H1 (cell line): Measurements from ENCODE around the gene NDUFB10. TPM values are rescaled to one million over a fixed set of nuclear protein-coding genes. Genes with fewer than 3 reads are reported as not detected.
A peak's percentile ranks its signal among the peaks of the same experiment; 100 is the strongest.

ENCODE experiments used
- CTCF ChIA-PET: fragments of 300-600 bp; sonication (Branson Sonifier 250); formaldehyde crosslinking; loops from one replicate; lab custom pipeline; 2021; ENCODE audit not compliant: partially characterized antibody; lab: Charles Lee
- POLR2A ChIA-PET: fragments of 300-600 bp; sonication (Branson Sonifier 250); formaldehyde crosslinking; loops from one replicate; lab custom pipeline; 2021; ENCODE audit warnings: inconsistent platforms; ENCODE audit not compliant: partially characterized antibody; lab: Charles Lee
- DNase-seq, 2 experiments: peaks; one replicate each; pipeline versions ENCODE4 v3.0.0 to v3.0.0-alpha.2; 2010 to 2022; ENCODE audit warnings: low spot score in 2 of 2, low read depth in 1 of 2, mixed read lengths in 1 of 2
- FAIRE-seq: peaks from 2 replicates; lab custom pipeline; 2011; peaks lifted over from hg19 to GRCh38; lab: Jason Lieb, UNC
- H2AFZ ChIP-seq: 2 replicates; pipeline ENCODE4 v1.8.1; 2012; ENCODE audit warnings: low read length, inconsistent platforms
- H2AK5ac ChIP-seq: 2 replicates; pipeline ENCODE4 v1.6.1; 2013; ENCODE audit warnings: low read depth, low read length
- H2BK120ac ChIP-seq: replicated peaks from 2 replicates; pipeline ENCODE3; 2013; ENCODE audit warnings: low read depth, low read length, inconsistent platforms
- H2BK12ac ChIP-seq: 2 replicates; pipeline ENCODE4 v1.6.1; 2013; ENCODE audit warnings: low read depth, low read length
- H2BK15ac ChIP-seq: 2 replicates; pipeline ENCODE4 v1.6.1; 2013; ENCODE audit warnings: low read length
- H2BK20ac ChIP-seq: 2 replicates; pipeline ENCODE4 v1.6.1; 2013; ENCODE audit warnings: low read length
- H2BK5ac ChIP-seq: 2 replicates; pipeline ENCODE4 v1.6.1; 2013; ENCODE audit warnings: low read depth, low read length
- H3K14ac ChIP-seq: 2 replicates; pipeline ENCODE4 v1.6.1; 2013; ENCODE audit warnings: inconsistent platforms; ENCODE audit not compliant: insufficient read length
- H3K18ac ChIP-seq: 2 replicates; pipeline ENCODE4 v1.6.1; 2013; ENCODE audit warnings: low read length; ENCODE audit errors: extremely low read depth
- H3K23ac ChIP-seq: 2 replicates; pipeline ENCODE4 v1.6.1; 2013; ENCODE audit warnings: inconsistent platforms; ENCODE audit not compliant: insufficient read length
- H3K23me2 ChIP-seq: 2 replicates; pipeline ENCODE4 v1.6.1; 2013; ENCODE audit warnings: low read depth, low read length
- H3K27ac ChIP-seq: 2 replicates; pipeline ENCODE4 v1.6.1; 2011; ENCODE audit warnings: low read depth, low read length, inconsistent platforms
- H3K27me3 ChIP-seq, 4 experiments: replicated peaks in 1 of 4; 1 replicate in 1 of 4; 2 replicates in 3 of 4; pipeline versions ENCODE4 v1.6.1 to v1.8.1; 2011 to 2013; ENCODE audit warnings: low read length in 3 of 4, mild to moderate bottlenecking in 3 of 4, inconsistent platforms in 2 of 4, mixed read lengths in 2 of 4, moderate library complexity in 1 of 4; ENCODE audit not compliant: control insufficient read depth in 3 of 4, insufficient read depth in 3 of 4; ENCODE audit errors: extremely low read depth in 1 of 4
- H3K36me3 ChIP-seq, 4 experiments: 2 replicates each; pipeline versions ENCODE4 v1.6.1 to v1.8.1; 2011 to 2013; ENCODE audit warnings: mild to moderate bottlenecking in 4 of 4, low read length in 3 of 4, moderate library complexity in 2 of 4, control low read depth in 1 of 4, inconsistent platforms in 1 of 4; ENCODE audit not compliant: insufficient read depth in 4 of 4, control insufficient read depth in 2 of 4
- H3K4ac ChIP-seq: replicated peaks from 2 replicates; pipeline ENCODE3; 2013; ENCODE audit warnings: low read length, low read depth, mixed read lengths, inconsistent platforms; ENCODE audit not compliant: insufficient read length
- H3K4me1 ChIP-seq, 4 experiments: replicated peaks in 1 of 4; 1 replicate in 1 of 4; 2 replicates in 3 of 4; pipeline versions ENCODE4 v1.6.1 to v1.8.1; 2011 to 2013; ENCODE audit warnings: low read length in 3 of 4, inconsistent platforms in 2 of 4, mixed read lengths in 1 of 4; ENCODE audit not compliant: insufficient read depth in 4 of 4, control insufficient read depth in 3 of 4
- H3K4me2 ChIP-seq, 2 experiments: 2 replicates each; pipeline versions ENCODE4 v1.6.1 to v1.8.1; 2011 to 2013; ENCODE audit warnings: low read depth in 2 of 2, low read length in 2 of 2, control low read depth in 1 of 2, inconsistent platforms in 1 of 2, mild to moderate bottlenecking in 1 of 2; ENCODE audit not compliant: insufficient read depth in 1 of 2
- H3K4me3 ChIP-seq, 4 experiments: fragments of 200-600, 300-600 bp in 1 of 4; sonication (generic), shearing (Covaris generic), sonication (Bioruptor Twin) in 1 of 4; 2 replicates each; pipeline versions ENCODE4 v1.5.1 to v1.8.1; 2011 to 2016; ENCODE audit warnings: low read length in 4 of 4, low read depth in 3 of 4, control low read depth in 2 of 4, inconsistent platforms in 2 of 4, mild to moderate bottlenecking in 2 of 4, mixed read lengths in 1 of 4, moderate library complexity in 1 of 4; ENCODE audit not compliant: insufficient read depth in 2 of 4; ENCODE audit errors: extremely low read depth in 1 of 4
- H3K56ac ChIP-seq: replicated peaks from 2 replicates; pipeline ENCODE3; 2013; ENCODE audit warnings: low read depth, mild to moderate bottlenecking, mixed read lengths, low read length, inconsistent platforms; ENCODE audit not compliant: insufficient read length
- H3K79me1 ChIP-seq: 2 replicates; pipeline ENCODE4 v1.6.1; 2013; ENCODE audit warnings: low read depth, low read length, control low read depth
- H3K79me2 ChIP-seq, 2 experiments: 2 replicates each; pipeline versions ENCODE4 v1.6.1 to v1.8.1; 2012 to 2013; ENCODE audit warnings: low read length in 2 of 2, mild to moderate bottlenecking in 2 of 2, inconsistent platforms in 1 of 2; ENCODE audit not compliant: insufficient read depth in 2 of 2, control insufficient read depth in 1 of 2
- H3K9ac ChIP-seq, 4 experiments: replicated peaks in 1 of 4; 1 replicate in 1 of 4; 2 replicates in 3 of 4; pipeline versions ENCODE4 v1.6.1 to v1.8.1; 2011 to 2013; ENCODE audit warnings: low read depth in 3 of 4, low read length in 3 of 4, control low read depth in 2 of 4, mild to moderate bottlenecking in 2 of 4, moderate library complexity in 2 of 4, inconsistent platforms in 1 of 4; ENCODE audit errors: extremely low read depth in 1 of 4
- H3K9me3 ChIP-seq, 2 experiments: 2 replicates each; pipeline versions ENCODE4 v1.6.1 to v1.8.1; 2012 to 2013; ENCODE audit warnings: mild to moderate bottlenecking in 2 of 2, moderate library complexity in 2 of 2, control low read depth in 1 of 2, inconsistent platforms in 1 of 2, low read depth in 1 of 2, low read length in 1 of 2, mixed read lengths in 1 of 2; ENCODE audit not compliant: insufficient read depth in 2 of 2
- H4K20me1 ChIP-seq, 2 experiments: replicated peaks in 1 of 2; 2 replicates each; pipeline versions ENCODE3 to v1.8.1; 2011 to 2013; ENCODE audit warnings: inconsistent platforms in 2 of 2, low read length in 2 of 2, mild to moderate bottlenecking in 1 of 2; ENCODE audit not compliant: insufficient read depth in 2 of 2, control insufficient read depth in 1 of 2
- H4K5ac ChIP-seq: 2 replicates; pipeline ENCODE4 v1.6.1; 2013; ENCODE audit warnings: low read length, low read depth, mixed read lengths, inconsistent platforms; ENCODE audit not compliant: insufficient read length
- H4K8ac ChIP-seq: 2 replicates; pipeline ENCODE4 v1.8.0; 2013; ENCODE audit warnings: mild to moderate bottlenecking, moderate library complexity, low read length, inconsistent platforms; ENCODE audit not compliant: insufficient read depth; ENCODE audit errors: extremely low read depth
- H4K91ac ChIP-seq: replicated peaks from 2 replicates; pipeline ENCODE3; 2013; ENCODE audit warnings: low read length, mixed read lengths, inconsistent platforms; ENCODE audit not compliant: insufficient read length
- FOSL1 ChIP-seq: IDR thresholded peaks from 2 replicates; pipeline ENCODE4 v1.6.1; 2011; ENCODE audit warnings: mild to moderate bottlenecking, low read depth, low read length, moderate library complexity; ENCODE audit not compliant: insufficient read depth
- SIRT6 ChIP-seq: IDR thresholded peaks from one replicate; pipeline ENCODE4 v1.7.1; 2012; ENCODE audit warnings: low read length, inconsistent platforms
- SP4 ChIP-seq: IDR thresholded peaks from 2 replicates; pipeline ENCODE4 v1.6.1; 2012; ENCODE audit warnings: low read length, inconsistent platforms
- SRF ChIP-seq: IDR thresholded peaks from 2 replicates; pipeline ENCODE4 v1.6.1; 2011; ENCODE audit warnings: mild to moderate bottlenecking, low read depth, low read length, moderate library complexity
- WGBS, 2 experiments: shearing (Covaris generic) in 1 of 2; methylation state at CpG; one replicate each; pipeline versions ENCODE4 v1.1.6 to v1.1.7; 2013 to 2015; ENCODE audit warnings: low lambda C conversion rate in 2 of 2, mixed read lengths in 2 of 2, inconsistent platforms in 1 of 2, low coverage in 1 of 2, missing lambda C conversion rate in 1 of 2; ENCODE audit not compliant: insufficient replicate concordance in 2 of 2, insufficient coverage in 1 of 2, insufficient read length in 1 of 2; ENCODE audit errors: extremely low coverage in 1 of 2, missing lambda C conversion rate in 1 of 2; 5-methylcytosine and 5-hydroxymethylcytosine counted together
- polyA plus RNA-seq, 7 experiments: library from polyadenylated mRNA; depleted of rRNA in 3 of 7; stranded (reverse) in 5 of 7; unstranded in 2 of 7; fragments of >200 nt in 5 of 7; fragments of 200-250 nt in 2 of 7; gene quantifications; 1 replicate in 5 of 7; 2 replicates in 1 of 7; 4 replicates in 1 of 7; pipeline versions ENCODE4 v1.2.1 to v1.2.3, GENCODE V29; 2011 to 2013; ENCODE audit warnings: missing spikeins in 2 of 7, mixed read lengths in 2 of 7
- total RNA-seq: library from RNA; stranded (reverse); fragmentation: NEBNext Ultra II Directional; extraction: Animal tissue kit (Norgen Biotek cat#: 25700); gene quantifications from 2 replicates; pipeline ENCODE4 v1.2.1, GENCODE V29; 2021
- TF ChIP-seq, protein P1 (sequence below): IDR thresholded peaks from 2 replicates; pipeline ENCODE4 v1.6.1; 2011; ENCODE audit warnings: low read depth, mild to moderate bottlenecking, low read length; ENCODE audit not compliant: insufficient read depth

NDUFB10 gene
- total and polyA plus RNA-seq, 2 of the 8 experiments (the other 6 are each of a cell fraction or from before 2014, with no cell fraction given): 183 to 194 TPM

GRCh38 chr16:1926271-1926670 is 33.1 kb upstream of the NDUFB10 start:
- H2BK12ac ChIP-seq: 0 out of 2 replicates have a peak overlapping the region, but pooled peaks have one; percentile 35
- H4K20me1 ChIP-seq: no peaks in the 10 kb centered on the region
- 73% methylated on average over 7 of the region's 11 CpGs; no CpG with 5 or more reads in 1 of the 2 experiments for WGBS, 2 experiments
- H3K14ac ChIP-seq: no peak overlapping the region
- no peak overlapping the region for H4K5ac ChIP-seq
- H3K79me2 ChIP-seq: no peaks in the 10 kb centered on the region
- H3K4me2 ChIP-seq: no peak overlapping the region
- H2BK20ac ChIP-seq: no peak overlapping the region
- peaks cover 4 to 18% (median 10%) of the 10 kb centered on the region in 4 experiments for H3K4me1 ChIP-seq
- no peak overlapping the region; the same call in 1 of the 2 replicates for H3K18ac ChIP-seq
- H3K79me1 ChIP-seq: no peaks in the 10 kb centered on the region
- H3K27ac ChIP-seq: no peak overlapping the region
- no peak overlapping the region for H2AFZ ChIP-seq
- H4K91ac ChIP-seq: no peak overlapping the region
- no peaks in the 10 kb centered on the region for H3K9me3 ChIP-seq
- no peak for TF ChIP-seq SRF
- no peak for TF ChIP-seq SP4
- no peak for TF ChIP-seq FOSL1
- TF ChIP-seq SIRT6: no peak
- TF ChIP-seq, protein P1, sequence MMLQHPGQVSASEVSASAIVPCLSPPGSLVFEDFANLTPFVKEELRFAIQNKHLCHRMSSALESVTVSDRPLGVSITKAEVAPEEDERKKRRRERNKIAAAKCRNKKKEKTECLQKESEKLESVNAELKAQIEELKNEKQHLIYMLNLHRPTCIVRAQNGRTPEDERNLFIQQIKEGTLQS: no peak
- no peak overlapping the region for H4K8ac ChIP-seq
- H3K4me3 ChIP-seq: no peak overlapping the region
- ChIA-PET POLR2A (interaction anchor here (0.6 to 4.1 kb wide), 4 partner anchors 18 to 633 kb away, joined by 3 to 27 read pairs (median 4); partner anchors contain the start of gene RPS2), CTCF (interaction anchor here (0.7 to 8.0 kb wide), 3 partner anchors 10 to 62 kb away, joined by 3 to 75 read pairs (median 7); no protein-coding TSS in a partner anchor)
- no peak overlapping the region for H3K56ac ChIP-seq
- no peak overlapping the region for H2AK5ac ChIP-seq
- H3K9ac ChIP-seq: no peak overlapping the region
- H3K27me3 ChIP-seq: peaks cover 0 to 47% (median 28%) of the 10 kb centered on the region in 4 experiments; a peak in 6 of 7 replicates
- H3K23me2 ChIP-seq: no peaks in the 10 kb centered on the region; the same call in 1 of the 2 replicates
- FAIRE-seq: no peak
- no peak overlapping the region for H2BK15ac ChIP-seq
- H3K4ac ChIP-seq: no peak overlapping the region
- H3K36me3 ChIP-seq: no peaks in the 10 kb centered on the region
- DNase-seq: no peak
- no peak overlapping the region for H3K23ac ChIP-seq
- no peak overlapping the region for H2BK5ac ChIP-seq
- H2BK120ac ChIP-seq: no peak overlapping the region
